ENCODE data around the gene PABPC3. TPM values are rescaled to one million over a fixed set of nuclear protein-coding genes. Genes with fewer than 3 reads are reported as not detected.

PABPC3 gene
- total and polyA plus RNA-seq, 2 of the 4 experiments (the other 2 are of a cell fraction) = 0.15 to 0.18 TPM

DNA sequence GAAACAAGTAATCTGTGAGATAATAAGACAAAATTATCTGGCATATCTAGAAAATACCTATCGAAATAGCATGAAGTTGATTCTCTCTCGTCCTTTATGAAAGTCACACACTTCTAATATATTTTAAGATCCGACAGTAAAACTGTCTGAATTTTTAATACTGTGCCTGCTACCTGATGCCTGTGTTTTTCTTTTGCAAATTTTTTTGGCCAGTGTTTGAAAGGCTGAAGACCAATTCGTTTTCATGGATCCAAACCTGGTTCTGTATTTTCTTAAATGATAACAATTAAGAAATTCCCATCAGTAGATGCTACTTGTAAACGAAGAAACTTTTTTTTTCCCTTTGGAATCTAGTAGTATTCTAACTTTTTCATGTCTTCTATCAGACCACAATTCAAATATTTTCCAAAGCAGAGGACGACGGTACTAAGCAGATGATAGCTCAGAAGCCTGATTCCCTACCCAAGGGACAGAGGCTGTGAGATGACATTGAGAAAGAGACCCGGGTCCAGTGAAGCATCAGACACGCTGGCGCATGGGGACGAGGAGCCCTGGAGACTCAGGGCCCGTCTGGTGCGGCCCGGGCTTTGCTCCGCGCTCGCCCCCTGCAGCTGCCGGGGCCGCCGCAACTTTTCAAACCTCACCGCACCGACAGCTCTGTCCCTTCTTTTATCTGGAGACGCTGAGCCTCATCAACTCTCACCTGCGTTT is 49.5 kb upstream of the PABPC3 start:
- DNase-seq = no peak
- intact Hi-C loops (cut with micrococcal nuclease) (no loop called here), in situ Hi-C loops (cut with MboI; ENCODE audit: low sequenced_read_pairs) (no loop called here), dilution Hi-C loops (cut with HindIII; ENCODE audit: low sequenced_read_pairs, unreplicated experiment) (no loop called here)
- H3K4me3 ChIP-seq (ENCODE audit: insufficient read depth, low read depth, low read length) = no peak overlapping the region; the same call in 1 of the 2 replicates
- no peak overlapping the region for H2BK5ac ChIP-seq (ENCODE audit: low read depth, low read length, poor library complexity, severe bottlenecking)
- H3K56ac ChIP-seq (ENCODE audit: extremely low read depth, insufficient read depth, low read length) = no peak overlapping the region
- no peak overlapping the region for H3K23ac ChIP-seq (ENCODE audit: low read depth, low read length)
- H3K9me1 ChIP-seq (ENCODE audit: insufficient read depth, low read length) = no peaks in the 10 kb centered on the region
- BruUV-seq (replicated peaks) = no TSS peak
- H4K91ac ChIP-seq (ENCODE audit: insufficient read depth, low read depth, low read length) = no peak overlapping the region
- H3K4me1 ChIP-seq (ENCODE audit: control insufficient read depth, insufficient read depth, low read length) = no peaks in the 10 kb centered on the region
- no peak overlapping the region for H3K18ac ChIP-seq (ENCODE audit: low read depth, low read length)
- no peak overlapping the region for H2AK9ac ChIP-seq (replicated peaks; ENCODE audit: low read depth, low read length, poor library complexity)
- no peaks in the 10 kb centered on the region for H3K9me3 ChIP-seq (ENCODE audit: control insufficient read depth, insufficient read depth, low read length)
- H3K27ac ChIP-seq (ENCODE audit: insufficient read depth, low read length) = no peak overlapping the region
- H2BK20ac ChIP-seq (ENCODE audit: low read depth, low read length) = no peak overlapping the region
- TF ChIP-seq BHLHE40 (IDR thresholded peaks at IDR 0.05; ENCODE audit: low read depth, low read length) (no peak), SMC3 (IDR thresholded peaks at IDR 0.05; ENCODE audit: low read depth, low read length) (no peak), RCOR1 (IDR thresholded peaks at IDR 0.05; ENCODE audit: insufficient replicate concordance, low read length) (no peak), RAD21 (IDR thresholded peaks at IDR 0.05; ENCODE audit: low read length) (no peak), MAZ (IDR thresholded peaks at IDR 0.05; ENCODE audit: borderline replicate concordance, low read depth, low read length) (no peak), CHD1 (IDR thresholded peaks at IDR 0.05; ENCODE audit: low read depth, low read length) (no peak), POLR2A (IDR thresholded peaks at IDR 0.05; ENCODE audit: low read depth, low read length) (no peak), MAFK (IDR thresholded peaks at IDR 0.05; ENCODE audit: low read depth, low read length) (no peak), FOS (IDR thresholded peaks at IDR 0.05; ENCODE audit: low read depth, low read length) (no peak), NFE2L2 (IDR thresholded peaks at IDR 0.05; ENCODE audit: low read depth, low read length) (no peak), RFX5 (IDR thresholded peaks at IDR 0.05; ENCODE audit: low read depth, low read length) (no peak), CEBPB (IDR thresholded peaks at IDR 0.05; ENCODE audit: low read depth, low read length) (no peak), MXI1 (IDR thresholded peaks at IDR 0.05; ENCODE audit: borderline replicate concordance, low read depth, low read length) (no peak)
- TF ChIP-seq, protein P1, sequence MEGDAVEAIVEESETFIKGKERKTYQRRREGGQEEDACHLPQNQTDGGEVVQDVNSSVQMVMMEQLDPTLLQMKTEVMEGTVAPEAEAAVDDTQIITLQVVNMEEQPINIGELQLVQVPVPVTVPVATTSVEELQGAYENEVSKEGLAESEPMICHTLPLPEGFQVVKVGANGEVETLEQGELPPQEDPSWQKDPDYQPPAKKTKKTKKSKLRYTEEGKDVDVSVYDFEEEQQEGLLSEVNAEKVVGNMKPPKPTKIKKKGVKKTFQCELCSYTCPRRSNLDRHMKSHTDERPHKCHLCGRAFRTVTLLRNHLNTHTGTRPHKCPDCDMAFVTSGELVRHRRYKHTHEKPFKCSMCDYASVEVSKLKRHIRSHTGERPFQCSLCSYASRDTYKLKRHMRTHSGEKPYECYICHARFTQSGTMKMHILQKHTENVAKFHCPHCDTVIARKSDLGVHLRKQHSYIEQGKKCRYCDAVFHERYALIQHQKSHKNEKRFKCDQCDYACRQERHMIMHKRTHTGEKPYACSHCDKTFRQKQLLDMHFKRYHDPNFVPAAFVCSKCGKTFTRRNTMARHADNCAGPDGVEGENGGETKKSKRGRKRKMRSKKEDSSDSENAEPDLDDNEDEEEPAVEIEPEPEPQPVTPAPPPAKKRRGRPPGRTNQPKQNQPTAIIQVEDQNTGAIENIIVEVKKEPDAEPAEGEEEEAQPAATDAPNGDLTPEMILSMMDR (conservative IDR thresholded peaks at IDR 0.05; ENCODE audit: low read depth, low read length) = no peak
- TF ChIP-seq, protein P2, sequence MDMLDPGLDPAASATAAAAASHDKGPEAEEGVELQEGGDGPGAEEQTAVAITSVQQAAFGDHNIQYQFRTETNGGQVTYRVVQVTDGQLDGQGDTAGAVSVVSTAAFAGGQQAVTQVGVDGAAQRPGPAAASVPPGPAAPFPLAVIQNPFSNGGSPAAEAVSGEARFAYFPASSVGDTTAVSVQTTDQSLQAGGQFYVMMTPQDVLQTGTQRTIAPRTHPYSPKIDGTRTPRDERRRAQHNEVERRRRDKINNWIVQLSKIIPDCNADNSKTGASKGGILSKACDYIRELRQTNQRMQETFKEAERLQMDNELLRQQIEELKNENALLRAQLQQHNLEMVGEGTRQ (IDR thresholded peaks at IDR 0.05; ENCODE audit: low read depth, low read length) = no peak
- TF ChIP-seq, protein P3, sequence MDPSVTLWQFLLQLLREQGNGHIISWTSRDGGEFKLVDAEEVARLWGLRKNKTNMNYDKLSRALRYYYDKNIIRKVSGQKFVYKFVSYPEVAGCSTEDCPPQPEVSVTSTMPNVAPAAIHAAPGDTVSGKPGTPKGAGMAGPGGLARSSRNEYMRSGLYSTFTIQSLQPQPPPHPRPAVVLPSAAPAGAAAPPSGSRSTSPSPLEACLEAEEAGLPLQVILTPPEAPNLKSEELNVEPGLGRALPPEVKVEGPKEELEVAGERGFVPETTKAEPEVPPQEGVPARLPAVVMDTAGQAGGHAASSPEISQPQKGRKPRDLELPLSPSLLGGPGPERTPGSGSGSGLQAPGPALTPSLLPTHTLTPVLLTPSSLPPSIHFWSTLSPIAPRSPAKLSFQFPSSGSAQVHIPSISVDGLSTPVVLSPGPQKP (IDR thresholded peaks at IDR 0.05; ENCODE audit: borderline replicate concordance, low read depth, low read length) = no peak
- no peak overlapping the region for H4K8ac ChIP-seq (ENCODE audit: low read depth in 2 of 2, low read length in 2 of 2)
- no peak overlapping the region for H4K5ac ChIP-seq (ENCODE audit: low read depth, low read length)
- H3K36me3 ChIP-seq (ENCODE audit: control insufficient read depth, insufficient read depth, low read length) = no peaks in the 10 kb centered on the region
- no peak overlapping the region for H2AK5ac ChIP-seq (ENCODE audit: low read depth, low read length)
- ATAC-seq (ENCODE audit: low read depth) = peak; percentile 50
- H4K20me1 ChIP-seq (ENCODE audit: insufficient read depth, low read length) = no peaks in the 10 kb centered on the region
- no peak overlapping the region for H3K9ac ChIP-seq (ENCODE audit: low read depth, low read length)
- peak overlapping the region; percentile 40 for H2AFZ ChIP-seq (replicated peaks; ENCODE audit: low read length, poor library complexity)
- peak overlapping the region; percentile 94; the same call in 1 of the 2 replicates for H3K4me2 ChIP-seq (ENCODE audit: low read depth, low read length)
- no peaks in the 10 kb centered on the region for H3K79me1 ChIP-seq (ENCODE audit: low read depth in 1 of 2, low read length in 2 of 2)
- peaks cover 32% of the 10 kb centered on the region for H3K27me3 ChIP-seq (ENCODE audit: control insufficient read depth, insufficient read depth, low read length)
- H3K4ac ChIP-seq (ENCODE audit: low read depth, low read length) = no peak overlapping the region
- no peak overlapping the region for H2BK120ac ChIP-seq (ENCODE audit: low read depth, low read length)
- ChIA-PET CTCF (interaction anchor here (0.9 kb wide), 1 partner anchor 51 kb away, joined by 3 read pairs; no protein-coding TSS in a partner anchor), POLR2A (ENCODE audit: unreplicated experiment) (no interaction called here)
- no peak overlapping the region for H3K14ac ChIP-seq (replicated peaks; ENCODE audit: low read depth, low read length)
- 20% methylated on average over 1 of the region's 24 CpGs; no CpG with 5 or more reads in 1 of the 2 experiments for WGBS, 2 experiments (ENCODE audit: extremely low coverage in 2 of 2, insufficient read length in 1 of 2)
- no peak overlapping the region for H2BK15ac ChIP-seq (ENCODE audit: low read depth, low read length)

Data from IMR-90 (cell line).